Adrenal gland (tissue), 5 donors: Measurements from ENCODE around the gene APLP2.

Experiments used
- CTCF ChIP-seq, 6 experiments: fragments of 450-650 bp in 4 of 6; fragments of 200-600 bp in 2 of 6; sonication (generic) in 1 of 6; IDR thresholded peaks; 1 replicate in 5 of 6; 2 replicates in 1 of 6; pipeline versions ENCODE4 v1.5.1 to v1.8.0; 2016 to 2021; ENCODE audit warnings: antibody characterized with exemption in 6 of 6, mild to moderate bottlenecking in 2 of 6, moderate library complexity in 1 of 6
- POLR2A ChIP-seq, 2 donors: fragments of 450-650 bp; IDR thresholded peaks; one replicate each; pipeline ENCODE4 v1.6.1; 2017; ENCODE audit warnings: antibody characterized with exemption in 2 of 2, mild to moderate bottlenecking in 2 of 2, moderate library complexity in 1 of 2
- donor health status: DM: no; HTN: no; CAD: no.

- TF ChIP-seq POLR2A (IDR thresholded peaks at IDR 0.05) (no peak), CTCF (IDR thresholded peaks at IDR 0.05) (no peak)
These were observed 100.7 kb downstream of the APLP2 start for GRCh38 chr11:130170345-130170744.
